Brain microvascular endothelial cell (primary cell): Measurements from ENCODE around the gene GFRA4.

Experiments
- DNase-seq: peaks from one replicate; pipeline ENCODE4 v3.0.0-alpha.2; 2020
- H3K27ac ChIP-seq: fragments of 250-450 bp; sonication (Bioruptor Pico); 2 replicates; pipeline ENCODE4 v1.5.1; 2020; ENCODE audit warnings: mild to moderate bottlenecking, moderate library complexity
- H3K27me3 ChIP-seq: fragments of 250-450 bp; sonication (Bioruptor Pico); replicated peaks from 2 replicates; pipeline ENCODE4 v1.5.1; 2020; ENCODE audit warnings: mild to moderate bottlenecking
- H3K36me3 ChIP-seq: fragments of 250-450 bp; sonication (Bioruptor Pico); replicated peaks from 2 replicates; pipeline ENCODE4 v1.5.1; 2020; ENCODE audit warnings: mild to moderate bottlenecking
- H3K4me3 ChIP-seq: 2 replicates; pipeline ENCODE4 v1.5.1; 2011; ENCODE audit warnings: low read depth, mild to moderate bottlenecking, control low read depth, low read length, moderate library complexity
- in situ Hi-C: cut with HindIII; loops from 2 replicates; pipeline ENCODE4 v1.10.0; 2017; ENCODE audit warnings: low sequenced_read_pairs, low pct_ligation_motif_present
- TF ChIP-seq, protein P1 (sequence below): IDR thresholded peaks from 2 replicates; pipeline ENCODE4 v1.5.1; 2011; ENCODE audit warnings: low read depth, mild to moderate bottlenecking, moderate library complexity, low read length, control low read depth, inconsistent platforms; ENCODE audit errors: missing control alignments

Gene GFRA4

DNA sequence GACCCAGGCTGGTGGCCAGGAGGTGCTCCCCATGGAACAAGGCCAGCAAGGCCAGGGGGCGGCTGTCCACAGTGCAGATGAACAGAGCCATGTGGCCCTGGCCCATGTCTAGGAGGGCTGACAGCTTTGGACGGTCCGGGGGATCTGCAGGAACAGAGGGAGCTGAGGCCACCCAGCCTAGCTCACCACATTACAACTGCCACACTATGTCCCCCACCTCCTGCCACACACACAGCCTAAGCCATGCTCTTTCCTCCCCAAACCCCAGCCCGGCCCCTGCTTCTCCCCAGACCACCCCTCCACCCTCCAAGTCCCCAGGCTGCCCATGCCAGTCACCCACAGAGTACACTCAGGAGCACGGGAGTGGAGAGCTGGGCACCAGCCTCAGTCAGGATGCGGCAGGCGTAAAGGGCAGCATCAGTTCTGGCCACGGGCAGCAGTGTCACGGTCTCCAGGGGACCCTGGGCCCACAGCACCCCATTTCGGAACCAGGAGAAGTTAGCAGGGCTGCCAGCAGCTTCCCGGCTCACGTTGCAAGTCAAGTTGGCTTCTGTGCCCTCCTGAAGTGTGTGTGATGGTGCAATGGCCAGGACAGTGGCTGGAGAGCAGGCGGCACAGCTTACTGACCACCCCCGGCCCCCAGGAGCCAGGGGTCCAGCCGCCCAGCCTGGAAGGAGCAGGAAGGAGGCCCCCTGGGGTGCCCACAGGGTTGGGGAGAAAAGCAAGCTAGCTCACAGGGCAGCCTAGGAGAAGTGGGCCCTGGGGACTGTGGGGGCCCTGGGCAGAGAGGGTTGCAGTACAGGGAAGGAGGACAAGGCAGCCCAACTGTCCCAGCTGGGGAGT is 33.8 kb upstream of the GFRA4 start:
- no peaks in the 10 kb centered on the region for H3K36me3 ChIP-seq
- no peak for DNase-seq
- no peaks in the 10 kb centered on the region for H3K27me3 ChIP-seq
- in situ Hi-C loops = no loop called here
- TF ChIP-seq, protein P1, sequence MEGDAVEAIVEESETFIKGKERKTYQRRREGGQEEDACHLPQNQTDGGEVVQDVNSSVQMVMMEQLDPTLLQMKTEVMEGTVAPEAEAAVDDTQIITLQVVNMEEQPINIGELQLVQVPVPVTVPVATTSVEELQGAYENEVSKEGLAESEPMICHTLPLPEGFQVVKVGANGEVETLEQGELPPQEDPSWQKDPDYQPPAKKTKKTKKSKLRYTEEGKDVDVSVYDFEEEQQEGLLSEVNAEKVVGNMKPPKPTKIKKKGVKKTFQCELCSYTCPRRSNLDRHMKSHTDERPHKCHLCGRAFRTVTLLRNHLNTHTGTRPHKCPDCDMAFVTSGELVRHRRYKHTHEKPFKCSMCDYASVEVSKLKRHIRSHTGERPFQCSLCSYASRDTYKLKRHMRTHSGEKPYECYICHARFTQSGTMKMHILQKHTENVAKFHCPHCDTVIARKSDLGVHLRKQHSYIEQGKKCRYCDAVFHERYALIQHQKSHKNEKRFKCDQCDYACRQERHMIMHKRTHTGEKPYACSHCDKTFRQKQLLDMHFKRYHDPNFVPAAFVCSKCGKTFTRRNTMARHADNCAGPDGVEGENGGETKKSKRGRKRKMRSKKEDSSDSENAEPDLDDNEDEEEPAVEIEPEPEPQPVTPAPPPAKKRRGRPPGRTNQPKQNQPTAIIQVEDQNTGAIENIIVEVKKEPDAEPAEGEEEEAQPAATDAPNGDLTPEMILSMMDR = no peak
- H3K4me3 ChIP-seq = no peak overlapping the region
- H3K27ac ChIP-seq = no peak overlapping the region

DNA sequence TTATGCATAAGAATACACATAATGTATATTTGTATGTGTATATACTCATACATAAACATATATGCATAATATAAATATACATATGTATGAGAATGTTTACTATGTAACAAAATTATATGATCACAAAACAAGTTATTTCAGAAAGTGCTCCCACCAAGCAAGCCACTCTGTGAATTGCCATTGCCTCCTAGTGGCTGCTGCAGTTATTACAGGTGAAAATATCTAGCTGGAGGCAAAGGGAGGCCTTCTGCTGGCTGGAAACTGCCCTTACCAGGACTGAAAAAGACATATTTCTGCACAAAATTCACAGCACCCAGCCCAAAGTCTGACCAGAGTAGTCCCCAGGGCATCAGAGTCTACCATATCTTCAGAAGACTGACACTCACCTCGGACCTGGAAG is 33.0 kb upstream of the GFRA4 start:
- TF ChIP-seq, protein P1 = peak; percentile 68
- H3K36me3 ChIP-seq = no peaks in the 10 kb centered on the region
- in situ Hi-C loops = no loop called here
- no peak overlapping the region for H3K27ac ChIP-seq
- no peak overlapping the region for H3K4me3 ChIP-seq
- H3K27me3 ChIP-seq = no peaks in the 10 kb centered on the region
- DNase-seq = no peak

DNA sequence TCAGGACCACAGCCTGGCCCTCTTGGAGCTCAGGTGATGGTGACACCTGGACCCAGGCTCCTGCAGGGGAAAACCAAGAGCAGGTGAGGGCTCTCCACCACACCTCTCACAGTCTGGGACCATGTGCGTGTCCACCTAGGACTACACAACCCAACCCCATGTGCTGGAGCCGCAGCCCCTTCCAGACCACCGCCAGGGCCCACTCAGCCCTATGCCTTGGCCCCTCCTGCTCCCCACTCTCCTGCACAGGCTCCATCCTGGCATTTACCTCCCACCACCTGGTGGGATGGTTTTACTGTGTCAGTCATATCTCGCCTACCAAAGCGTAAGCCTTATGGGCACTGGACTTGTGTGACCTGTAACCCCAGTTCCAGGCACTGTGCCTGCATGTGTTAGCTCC is 31.7 kb upstream of the GFRA4 start:
- in situ Hi-C loops = no loop called here
- Histone ChIP-seq H3K4me3 (no peak overlapping the region), H3K27me3 (no peaks in the 10 kb centered on the region), H3K27ac (no peak overlapping the region), H3K36me3 (no peaks in the 10 kb centered on the region)
- TF ChIP-seq, protein P1 = no peak
- no peak for DNase-seq

DNA sequence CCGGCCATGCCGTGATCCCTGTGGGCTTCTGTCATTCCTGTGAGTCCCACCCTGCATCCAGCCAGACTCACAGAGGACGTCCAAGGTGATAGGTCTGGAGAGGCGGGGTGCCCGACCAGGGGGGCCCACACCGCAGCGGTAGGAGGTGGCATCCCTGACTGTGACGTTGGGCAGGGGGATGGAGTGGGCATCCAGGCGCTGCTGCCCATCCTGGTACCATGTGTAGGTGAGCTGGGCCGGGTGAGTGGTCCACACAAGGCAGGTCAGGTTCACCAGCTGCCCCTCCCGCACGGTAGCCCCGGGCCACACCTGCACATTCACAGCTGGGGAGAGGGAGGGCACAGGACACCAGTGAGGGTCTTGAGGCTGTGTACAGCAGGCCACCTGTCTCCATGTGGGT is 30.2 kb upstream of the GFRA4 start:
- Histone ChIP-seq H3K36me3 (no peaks in the 10 kb centered on the region), H3K4me3 (no peak overlapping the region), H3K27me3 (no peaks in the 10 kb centered on the region), H3K27ac (no peak overlapping the region)
- TF ChIP-seq, protein P1 = no peak
- in situ Hi-C loops = no loop called here
- DNase-seq = no peak

DNA sequence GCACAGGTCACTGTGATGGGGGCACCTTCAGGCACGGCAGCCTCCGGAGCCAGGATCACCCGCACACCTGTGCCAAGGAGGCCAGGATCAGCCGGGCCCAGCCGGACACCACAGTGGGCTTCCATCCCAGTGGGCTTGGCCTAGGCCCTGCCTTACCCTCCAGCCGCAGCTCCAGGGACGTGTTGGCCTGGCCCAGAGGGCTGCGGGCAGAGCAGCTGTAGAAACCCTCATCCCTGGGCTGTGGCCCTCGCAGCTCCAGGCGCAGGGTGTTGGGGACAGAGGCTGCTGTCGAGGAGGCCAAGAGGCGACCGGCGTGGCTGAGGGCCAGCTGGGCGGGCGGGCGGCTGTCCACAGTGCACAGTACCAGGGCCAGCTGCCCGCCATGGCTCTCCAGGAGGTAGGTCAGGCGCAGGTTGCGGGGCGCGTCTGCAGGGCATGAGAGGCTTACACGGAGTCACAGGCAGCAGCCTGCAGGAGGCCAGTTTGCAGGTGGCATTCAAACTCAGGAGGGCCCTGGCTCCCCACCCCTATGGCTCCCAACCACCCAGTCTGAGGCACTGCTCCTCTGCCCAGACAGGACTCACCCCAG is 29.6 kb upstream of the GFRA4 start:
- no peak for DNase-seq
- Histone ChIP-seq H3K4me3 (no peak overlapping the region), H3K27me3 (no peaks in the 10 kb centered on the region), H3K36me3 (no peaks in the 10 kb centered on the region), H3K27ac (no peak overlapping the region)
- in situ Hi-C loops = no loop called here
- TF ChIP-seq, protein P1 = no peak
